Measurements from ENCODE around the gene COX20. TPM values are rescaled to one million over a fixed set of nuclear protein-coding genes. Genes with fewer than 3 reads are reported as not detected.

The COX20 gene
- total and polyA plus RNA-seq, 2 of the 13 experiments (the other 11 are each of a cell fraction or from before 2014, with no cell fraction given): 34.4 to 95.8 TPM

- 0 out of 2 replicates have a peak, but pooled peaks have one; percentile 61 for TF ChIP-seq AHDC1 (CRISPR knock-in tag; IDR thresholded peaks at IDR 0.05; ENCODE audit: borderline replicate concordance)
- 0 out of 2 replicates have a peak, but pooled peaks have one; percentile 45 for TF ChIP-seq KLF6 (CRISPR knock-in tag; IDR thresholded peaks at IDR 0.05)
- peak; percentile 95 for TF ChIP-seq ZBTB7B (CRISPR knock-in tag; IDR thresholded peaks at IDR 0.05)
- TF ChIP-seq PBX2 (CRISPR knock-in tag; IDR thresholded peaks at IDR 0.05): no peak
- no peak for TF ChIP-seq ZNF282 (IDR thresholded peaks at IDR 0.05; ENCODE audit: partially characterized antibody)
- TF ChIP-seq STAT6 (CRISPR knock-in tag; IDR thresholded peaks at IDR 0.05; ENCODE audit: borderline replicate concordance): 0 out of 2 replicates have a peak, but pooled peaks have one; percentile 61
- TF ChIP-seq JDP2 (CRISPR knock-in tag; IDR thresholded peaks at IDR 0.05; ENCODE audit: borderline replicate concordance): no peak
- TF ChIP-seq MEF2D (CRISPR knock-in tag; IDR thresholded peaks at IDR 0.05): no peak; the same call in 1 of the 2 replicates
- no peak; the same call in none of the 2 replicates for TF ChIP-seq CBX5 (CRISPR knock-in tag; IDR thresholded peaks at IDR 0.05; ENCODE audit: borderline replicate concordance)
- 0 out of 2 replicates have a peak, but pooled peaks have one; percentile 6 for TF ChIP-seq CHD2 (IDR thresholded peaks at IDR 0.05; ENCODE audit: low read depth, low read length)
- peak; percentile 73 for TF ChIP-seq XRCC5 (optimal IDR thresholded peaks at IDR 0.05; ENCODE audit: low read length)
- TF ChIP-seq ZNF230 (CRISPR knock-in tag; IDR thresholded peaks at IDR 0.05): peak; percentile 38; the same call in 1 of the 2 replicates
- TF ChIP-seq MTERF4 (CRISPR knock-in tag; IDR thresholded peaks at IDR 0.05): 0 out of 2 replicates have a peak, but pooled peaks have one; percentile 72
- TF ChIP-seq KDM5B (CRISPR knock-in tag; IDR thresholded peaks at IDR 0.05; ENCODE audit: borderline replicate concordance): peak; percentile 61; the same call in 1 of the 2 replicates
- TF ChIP-seq NCOA1 (CRISPR knock-in tag; IDR thresholded peaks at IDR 0.05): no peak
Measured at GRCh38 chr1:244834543-244835275, 749 bp upstream of the COX20 start (continued).

Data from HepG2 (cell line).